Measurements from ENCODE around the gene PTPN11. TPM values are rescaled to one million over a fixed set of nuclear protein-coding genes. Genes with fewer than 3 reads are reported as not detected.
"Not testable (repeated sequence)": the region's sequence is repeated elsewhere in the genome, so short reads cannot be mapped to it uniquely, and the experiment has no call there.

PTPN11 gene
- total RNA-seq, 1 donor, result 133 TPM

DNA sequence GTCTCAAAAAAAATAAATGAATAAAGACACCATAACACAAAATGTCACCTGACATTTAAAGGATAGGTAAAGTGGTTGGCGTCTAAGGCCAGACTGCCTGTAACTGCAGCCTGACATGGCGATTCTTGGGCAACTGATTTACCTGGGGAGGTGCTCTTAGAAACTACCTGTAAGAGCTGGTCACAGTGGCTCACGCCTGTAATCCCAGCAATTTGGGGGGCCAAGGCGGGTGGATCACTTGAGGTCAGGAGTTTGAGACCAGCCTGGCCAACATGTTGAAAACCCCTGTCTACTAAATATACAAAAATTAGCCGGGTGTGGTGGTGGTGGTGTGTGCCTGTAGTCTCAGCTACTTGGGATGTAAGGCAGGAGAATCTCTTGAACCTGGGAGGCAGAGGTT lies 17.7 kb upstream of the PTPN11 start:
- TF ChIP-seq, protein P1, sequence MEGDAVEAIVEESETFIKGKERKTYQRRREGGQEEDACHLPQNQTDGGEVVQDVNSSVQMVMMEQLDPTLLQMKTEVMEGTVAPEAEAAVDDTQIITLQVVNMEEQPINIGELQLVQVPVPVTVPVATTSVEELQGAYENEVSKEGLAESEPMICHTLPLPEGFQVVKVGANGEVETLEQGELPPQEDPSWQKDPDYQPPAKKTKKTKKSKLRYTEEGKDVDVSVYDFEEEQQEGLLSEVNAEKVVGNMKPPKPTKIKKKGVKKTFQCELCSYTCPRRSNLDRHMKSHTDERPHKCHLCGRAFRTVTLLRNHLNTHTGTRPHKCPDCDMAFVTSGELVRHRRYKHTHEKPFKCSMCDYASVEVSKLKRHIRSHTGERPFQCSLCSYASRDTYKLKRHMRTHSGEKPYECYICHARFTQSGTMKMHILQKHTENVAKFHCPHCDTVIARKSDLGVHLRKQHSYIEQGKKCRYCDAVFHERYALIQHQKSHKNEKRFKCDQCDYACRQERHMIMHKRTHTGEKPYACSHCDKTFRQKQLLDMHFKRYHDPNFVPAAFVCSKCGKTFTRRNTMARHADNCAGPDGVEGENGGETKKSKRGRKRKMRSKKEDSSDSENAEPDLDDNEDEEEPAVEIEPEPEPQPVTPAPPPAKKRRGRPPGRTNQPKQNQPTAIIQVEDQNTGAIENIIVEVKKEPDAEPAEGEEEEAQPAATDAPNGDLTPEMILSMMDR (IDR thresholded peaks at IDR 0.05; ENCODE audit: insufficient read depth, low read length), result no peak
- DNase-seq (ENCODE audit: low read depth), result no peak
- no peak overlapping the region for H3K4me3 ChIP-seq (ENCODE audit: low read depth, low read length)

DNA sequence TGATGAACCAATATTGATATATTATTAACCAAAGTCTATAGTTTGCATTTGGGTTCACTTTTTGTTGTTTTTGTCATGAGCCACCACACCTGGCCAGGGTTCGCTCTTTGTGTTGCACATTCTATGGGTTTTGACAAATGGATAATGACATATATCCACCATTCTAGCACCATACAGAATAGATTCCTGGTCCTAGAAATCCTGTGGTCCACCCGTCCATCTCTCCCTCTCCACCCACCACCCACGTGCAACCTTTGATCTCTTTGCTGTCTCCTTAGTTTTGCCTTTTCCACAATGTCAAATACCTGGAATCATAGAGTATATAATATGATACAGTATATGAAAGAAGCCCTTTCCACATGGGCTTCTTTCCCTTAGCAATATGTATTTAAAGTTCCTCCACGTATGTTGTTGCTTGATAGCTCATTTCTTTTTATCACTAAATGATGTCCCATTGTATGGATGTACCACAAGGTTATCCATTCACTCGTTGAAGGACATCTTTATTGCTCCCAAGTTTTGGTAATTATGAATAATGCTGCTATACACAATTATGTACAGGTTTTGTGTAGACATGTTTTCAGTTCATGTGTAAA lies 16.7 kb upstream of the PTPN11 start:
- H3K4me3 ChIP-seq (ENCODE audit: low read depth, low read length), result no peak overlapping the region
- TF ChIP-seq, protein P1 (IDR thresholded peaks at IDR 0.05; ENCODE audit: insufficient read depth, low read length), result no peak

DNA sequence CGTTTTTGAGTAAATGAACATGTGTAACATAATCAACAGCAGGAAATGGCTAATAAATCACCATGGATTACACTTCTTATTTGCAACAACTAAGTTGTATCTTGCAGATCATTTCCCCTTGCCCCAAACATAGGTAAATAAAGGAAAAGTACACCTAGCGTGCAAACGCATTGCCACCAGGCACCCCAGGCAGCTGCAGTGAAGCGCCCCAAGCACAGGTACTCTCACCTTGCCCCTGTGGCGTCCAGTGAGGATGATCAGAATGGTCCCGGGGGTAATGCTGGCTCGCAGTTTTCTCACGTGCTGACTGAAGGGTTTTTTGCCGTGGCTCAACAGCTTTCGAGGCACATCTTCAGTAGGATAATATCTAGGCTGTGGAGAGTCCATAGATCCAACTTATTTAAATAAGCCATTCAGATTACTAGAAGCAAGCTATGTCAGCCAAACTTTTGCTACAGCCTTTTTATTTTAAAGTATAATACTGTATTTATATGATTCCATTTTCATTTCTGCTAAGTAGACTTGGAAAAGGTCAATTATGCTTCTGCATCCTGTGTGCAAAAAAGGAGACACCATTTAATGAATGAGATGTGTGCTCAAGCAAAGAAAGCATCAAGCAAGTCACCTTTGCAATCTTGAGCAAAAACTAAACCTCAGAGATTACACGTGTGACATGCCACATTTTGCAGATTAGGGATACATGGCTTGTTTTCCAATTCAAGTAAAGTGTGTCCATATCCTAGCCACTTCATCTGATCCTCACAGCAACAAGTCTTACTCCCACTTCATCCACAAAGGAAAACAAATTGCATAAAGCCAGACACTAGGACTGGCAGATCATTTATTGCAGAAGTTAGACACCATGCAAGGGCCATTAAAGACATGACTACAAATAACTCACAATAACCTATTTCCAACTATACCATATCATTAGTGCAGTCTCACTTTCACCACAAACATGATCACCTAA lies 11.9 kb upstream of the PTPN11 start:
- H3K4me3 ChIP-seq (ENCODE audit: low read depth, low read length), result peak overlapping the region; percentile 62

More for the DNA sequence above, 16.7 kb upstream of the PTPN11 start:
- no peak for DNase-seq (ENCODE audit: low read depth)

DNA sequence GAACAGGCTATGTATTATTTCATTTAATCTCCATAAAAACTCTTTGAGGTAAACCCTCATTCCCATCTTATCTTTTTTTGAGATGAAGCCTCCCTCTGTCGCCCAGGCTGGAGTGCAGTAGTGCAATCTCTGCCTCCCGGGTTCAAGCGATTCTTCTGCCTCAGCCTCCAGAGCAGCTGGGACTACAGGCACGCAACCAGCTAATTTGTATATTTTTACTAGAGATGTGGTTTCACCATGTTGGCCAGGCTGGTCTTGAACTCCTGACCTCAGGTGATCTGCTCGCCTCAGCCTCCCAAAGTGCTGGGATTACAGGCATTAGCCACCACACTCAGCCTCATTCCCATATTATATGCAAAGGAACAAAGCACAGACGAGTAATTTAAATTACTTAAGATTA lies 11.1 kb upstream of the PTPN11 start:
- not testable (repeated sequence) for DNase-seq (ENCODE audit: low read depth)
- H3K4me3 ChIP-seq (ENCODE audit: low read depth, low read length), result peak overlapping the region; percentile 62

More for the DNA sequence above, 11.9 kb upstream of the PTPN11 start:
- no peak for DNase-seq (ENCODE audit: low read depth)
- TF ChIP-seq, protein P1 (IDR thresholded peaks at IDR 0.05; ENCODE audit: insufficient read depth, low read length), result no peak

DNA sequence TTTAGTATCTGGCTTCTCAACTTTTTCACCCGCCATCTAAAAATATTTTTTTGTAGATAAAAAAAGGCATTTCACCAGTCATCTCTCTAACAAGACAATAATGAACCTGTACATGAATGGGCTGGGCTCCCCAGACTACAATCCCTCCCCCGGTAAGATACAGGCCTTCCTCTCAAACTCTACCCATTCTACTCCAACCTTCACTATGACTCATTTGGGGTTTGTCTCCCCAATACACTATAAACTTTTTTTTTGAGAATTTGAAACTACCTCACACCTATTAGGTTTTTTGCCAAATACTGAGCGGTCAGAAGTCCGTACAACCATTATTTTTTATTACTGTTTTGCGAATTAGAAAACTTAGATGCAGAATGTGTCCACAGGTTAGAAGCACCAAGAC lies 10.1 kb upstream of the PTPN11 start:
- H3K4me3 ChIP-seq (ENCODE audit: low read depth, low read length), result peak overlapping the region; percentile 89
- TF ChIP-seq, protein P1 (IDR thresholded peaks at IDR 0.05; ENCODE audit: insufficient read depth, low read length), result no peak
- no peak for DNase-seq (ENCODE audit: low read depth)

DNA sequence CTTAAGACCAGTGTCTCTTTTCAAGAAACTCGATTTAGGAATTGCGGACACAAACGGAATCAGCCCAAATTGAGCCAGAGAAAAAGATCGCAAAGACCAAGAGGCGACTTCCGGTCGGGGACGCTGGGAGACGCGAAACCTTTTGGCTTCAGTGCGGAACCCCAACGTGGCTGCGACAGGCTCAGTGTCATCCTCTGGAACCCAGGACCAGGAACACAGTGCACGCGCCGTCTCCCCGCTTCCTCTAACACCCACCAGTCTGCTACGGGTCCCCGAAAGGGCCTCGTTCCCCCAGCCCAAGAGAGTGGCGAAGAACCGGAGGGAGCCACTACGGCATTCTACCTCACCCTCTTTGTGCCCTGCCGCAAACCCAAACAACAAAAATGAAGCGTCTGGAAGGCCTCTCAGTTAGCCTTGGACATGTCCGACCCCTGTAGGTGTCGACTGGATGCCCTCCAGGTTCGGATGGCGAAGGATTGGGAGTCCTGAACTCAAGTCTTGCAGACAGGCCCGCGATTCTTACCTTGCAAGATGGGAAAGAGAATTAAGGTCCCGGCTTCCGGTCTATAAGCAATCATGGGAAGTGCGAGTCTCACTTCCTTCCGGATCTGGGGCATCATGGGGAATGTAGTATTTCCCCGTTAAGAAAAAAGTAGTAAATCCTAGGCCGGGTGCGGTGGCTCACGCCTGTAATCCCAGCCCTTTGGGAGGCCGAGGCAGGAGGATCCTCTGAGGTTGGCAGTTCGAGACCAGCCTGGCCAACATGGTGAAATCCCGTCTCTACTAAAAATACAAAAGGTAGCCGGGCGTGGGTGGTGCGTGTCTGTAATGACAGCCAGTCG lies 9.5 kb upstream of the PTPN11 start, which contains the start of gene RPL6:
Gene RPL6, minus strand, starts transcription at position 542 of the 842 bp plus-strand sequence. CDS start 949 bp downstream, outside the sequence.
- TF ChIP-seq, protein P1 (IDR thresholded peaks at IDR 0.05; ENCODE audit: insufficient read depth, low read length), result no peak
- peak within 1 kb of the TSS; percentile 89 for H3K4me3 ChIP-seq (ENCODE audit: low read depth, low read length)
- peak; percentile 95 for DNase-seq (ENCODE audit: low read depth)

Measured in fibroblast of the aortic adventitia (primary cell).